GM21723 (cell line): ENCODE measurements around the gene RIOX2.

Experiments
- ATAC-seq: cut with Tn5 transposase; IDR thresholded peaks from one replicate; pipeline ENCODE4 v1.9.1; 2021; ENCODE audit warnings: mild to moderate bottlenecking, moderate library complexity; ENCODE audit not compliant: unreplicated experiment

The RIOX2 gene

GRCh38 chr3:97956051-97956450 lies 16.2 kb downstream of the RIOX2 start:
- no peak for ATAC-seq

GRCh38 chr3:97954228-97954827 lies 17.9 kb downstream of the RIOX2 start:
- ATAC-seq: no peak

GRCh38 chr3:97952872-97953271 lies 19.4 kb downstream of the RIOX2 start:
- no peak for ATAC-seq

- no peak for ATAC-seq
Observed at GRCh38 chr3:97952280-97952679, 20.0 kb downstream of the RIOX2 start.

- no peak for ATAC-seq
Observed at GRCh38 chr3:97950360-97950759, 21.9 kb downstream of the RIOX2 start.

GRCh38 chr3:97949743-97950142 lies 22.5 kb downstream of the RIOX2 start:
- ATAC-seq: no peak

- no peak for ATAC-seq
Observed at GRCh38 chr3:97949110-97949485, 23.1 kb downstream of the RIOX2 start.

GRCh38 chr3:97948351-97949109 lies 23.7 kb downstream of the RIOX2 start:
- ATAC-seq: no peak

- no peak for ATAC-seq
Observed at GRCh38 chr3:97942801-97943546, 29.3 kb downstream of the RIOX2 start.

GRCh38 chr3:97940034-97940433 lies 32.2 kb downstream of the RIOX2 start:
- no peak for ATAC-seq

- no peak for ATAC-seq
Observed at GRCh38 chr3:97939401-97939800, 32.8 kb downstream of the RIOX2 start.

GRCh38 chr3:97938444-97938843 lies 33.8 kb downstream of the RIOX2 start:
- ATAC-seq: no peak

GRCh38 chr3:97937205-97937604 lies 35.0 kb downstream of the RIOX2 start:
- ATAC-seq: no peak

GRCh38 chr3:97935842-97936241 lies 36.4 kb downstream of the RIOX2 start:
- no peak for ATAC-seq

GRCh38 chr3:97934980-97935695 lies 37.1 kb downstream of the RIOX2 start:
- no peak for ATAC-seq

GRCh38 chr3:97932387-97932801 lies 39.8 kb downstream of the RIOX2 start:
- ATAC-seq: no peak

GRCh38 chr3:97931218-97931617 lies 41.0 kb downstream of the RIOX2 start:
- ATAC-seq: no peak

- no peak for ATAC-seq
Observed at GRCh38 chr3:97930018-97930417, 42.2 kb downstream of the RIOX2 start.

- ATAC-seq: no peak
Observed at GRCh38 chr3:97928986-97929385, 43.2 kb downstream of the RIOX2 start.

- no peak for ATAC-seq
Observed at GRCh38 chr3:97927704-97928103, 44.5 kb downstream of the RIOX2 start.

- no peak for ATAC-seq
Observed at GRCh38 chr3:97917813-97918536, 54.3 kb downstream of the RIOX2 start.
